Placental pericyte (primary cell): Measurements from ENCODE around the gene CCDC141. TPM values are rescaled to one million over a fixed set of nuclear protein-coding genes. Genes with fewer than 3 reads are reported as not detected.

ENCODE experiments used
- total RNA-seq: library from RNA; depleted of rRNA; stranded (reverse); fragments of >200 nt; gene quantifications from 2 replicates; pipeline ENCODE4 v1.2.3, GENCODE V29; 2012

Gene CCDC141, protein sequence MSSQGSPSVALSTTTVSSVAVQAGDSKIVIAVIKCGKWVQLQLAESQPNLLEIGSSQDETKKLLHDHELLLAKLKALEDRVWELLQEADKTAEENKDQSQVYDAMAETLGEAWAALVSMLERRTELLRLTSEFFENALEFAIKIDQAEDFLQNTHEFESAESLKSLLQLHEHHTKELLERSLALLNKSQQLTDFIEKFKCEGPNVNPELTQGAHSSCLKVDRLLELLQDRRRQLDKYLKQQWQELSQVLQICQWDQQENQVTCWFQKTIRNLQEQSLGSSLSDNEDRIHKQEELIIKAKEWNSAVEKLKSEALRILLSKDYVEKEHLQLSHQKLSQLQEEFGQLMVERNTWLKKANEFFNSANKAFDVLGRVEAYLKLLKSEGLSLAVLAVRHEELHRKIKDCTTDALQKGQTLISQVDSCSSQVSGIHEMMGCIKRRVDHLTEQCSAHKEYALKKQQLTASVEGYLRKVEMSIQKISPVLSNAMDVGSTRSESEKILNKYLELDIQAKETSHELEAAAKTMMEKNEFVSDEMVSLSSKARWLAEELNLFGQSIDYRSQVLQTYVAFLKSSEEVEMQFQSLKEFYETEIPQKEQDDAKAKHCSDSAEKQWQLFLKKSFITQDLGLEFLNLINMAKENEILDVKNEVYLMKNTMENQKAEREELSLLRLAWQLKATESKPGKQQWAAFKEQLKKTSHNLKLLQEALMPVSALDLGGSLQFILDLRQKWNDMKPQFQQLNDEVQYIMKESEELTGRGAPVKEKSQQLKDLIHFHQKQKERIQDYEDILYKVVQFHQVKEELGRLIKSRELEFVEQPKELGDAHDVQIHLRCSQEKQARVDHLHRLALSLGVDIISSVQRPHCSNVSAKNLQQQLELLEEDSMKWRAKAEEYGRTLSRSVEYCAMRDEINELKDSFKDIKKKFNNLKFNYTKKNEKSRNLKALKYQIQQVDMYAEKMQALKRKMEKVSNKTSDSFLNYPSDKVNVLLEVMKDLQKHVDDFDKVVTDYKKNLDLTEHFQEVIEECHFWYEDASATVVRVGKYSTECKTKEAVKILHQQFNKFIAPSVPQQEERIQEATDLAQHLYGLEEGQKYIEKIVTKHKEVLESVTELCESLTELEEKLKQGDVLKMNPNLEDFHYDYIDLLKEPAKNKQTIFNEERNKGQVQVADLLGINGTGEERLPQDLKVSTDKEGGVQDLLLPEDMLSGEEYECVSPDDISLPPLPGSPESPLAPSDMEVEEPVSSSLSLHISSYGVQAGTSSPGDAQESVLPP (N-terminal part only)
- total RNA-seq, result not detected in 2 replicates

GRCh38 chr2:179049546-179050311 lies at the start of gene CCDC141:
Gene CCDC141, minus strand, starts transcription at chr2:179050137. Its CDS starts 196 bp downstream, at chr2:179049941.

GRCh38 chr2:178807227-178808008 lies 242.5 kb downstream of the CCDC141 start, which contains the start of gene TTN:
Gene TTN, minus strand, starts transcription at chr2:178807423. Its CDS starts 2,781 bp downstream, at chr2:178804642.

Other genes with a start within 250 kb of the CCDC141 start
- under 0.01 TPM in 2 replicates for gene TTN, start 242.7 kb downstream of the CCDC141 start, total RNA-seq
- 10.3 and 12.5 TPM in 2 replicates for gene SESTD1, start 214.7 kb upstream of the CCDC141 start, total RNA-seq